NOMO-1 treated with DMSO at 0.1 percent for 48 hours (cell line): ENCODE data around the gene MKKS.
"Not testable (repeated sequence)": the region's sequence is repeated elsewhere in the genome, so short reads cannot be mapped to it uniquely, and the experiment has no call there.

ENCODE experiments used
- DNase-seq: peaks from one replicate; lab custom pipeline; 2025; ENCODE audit not compliant: unreplicated experiment; lab: John Stamatoyannopoulos, UW

Gene MKKS

GRCh38 chr20:10449270-10449669 lies 15.2 kb upstream of the MKKS start:
- no peak for DNase-seq

- DNase-seq, result no peak
These were observed 14.5 kb upstream of the MKKS start for GRCh38 chr20:10448270-10449156.

- peak; percentile 60 for DNase-seq
These were observed 13.0 kb upstream of the MKKS start for GRCh38 chr20:10447028-10447427.

- DNase-seq, result no peak
These were observed 11.7 kb upstream of the MKKS start for GRCh38 chr20:10445758-10446157.

GRCh38 chr20:10443936-10444335 lies 9.9 kb upstream of the MKKS start:
- DNase-seq, result no peak

GRCh38 chr20:10438217-10438616 lies 4.2 kb upstream of the MKKS start:
- no peak for DNase-seq

- no peak for DNase-seq
These were observed 2.2 kb upstream of the MKKS start for GRCh38 chr20:10436053-10436699.

GRCh38 chr20:10434832-10435812 lies 1.1 kb upstream of the MKKS start, which contains the start of gene SLX4IP:
TSS of gene SLX4IP (plus strand) at chr20:10435305. CDS start at chr20:10458205, 22,900 bp downstream.
- DNase-seq, result peak; percentile 94

- peak; percentile 91 for DNase-seq
These were observed 427 bp upstream of the MKKS start for GRCh38 chr20:10434467-10434831.

- DNase-seq, result no peak
These were observed 904 bp downstream of the MKKS start for GRCh38 chr20:10433014-10433622.

- DNase-seq, result no peak
These were observed 1.9 kb downstream of the MKKS start for GRCh38 chr20:10432079-10432478.

GRCh38 chr20:10430704-10431103 lies 3.3 kb downstream of the MKKS start:
- DNase-seq, result no peak

GRCh38 chr20:10430000-10430466 lies 4.0 kb downstream of the MKKS start:
- no peak for DNase-seq

GRCh38 chr20:10429443-10429981 lies 4.5 kb downstream of the MKKS start:
- no peak for DNase-seq

GRCh38 chr20:10428008-10428407 lies 6.0 kb downstream of the MKKS start:
- no peak for DNase-seq

GRCh38 chr20:10427060-10427692 lies 6.8 kb downstream of the MKKS start:
- peak; percentile 24 for DNase-seq

- DNase-seq, result no peak
These were observed 10.3 kb downstream of the MKKS start for GRCh38 chr20:10423735-10424134.

- DNase-seq, result no peak
These were observed 14.4 kb downstream of the MKKS start for GRCh38 chr20:10419550-10420133.

GRCh38 chr20:10417218-10417617 lies 16.8 kb downstream of the MKKS start:
- DNase-seq, result not testable (repeated sequence)
